Hepatocyte (in vitro differentiated cells): ENCODE results near the gene PSMB2. TPM values are rescaled to one million over a fixed set of nuclear protein-coding genes. Genes with fewer than 3 reads are reported as not detected.

ENCODE experiments used
- DNase-seq: peaks from one replicate; pipeline ENCODE4 v3.0.0-alpha.2; 2016; ENCODE audit warnings: low spot score
- H2AFZ ChIP-seq: fragments of 200-600 bp; sonication (generic); 2 replicates; pipeline ENCODE4 v1.6.0; 2016; ENCODE audit warnings: antibody characterized with exemption, mild to moderate bottlenecking
- H3K27ac ChIP-seq: fragments of 200-600 bp; sonication (generic); 2 replicates; pipeline ENCODE4 v1.5.1; 2016; ENCODE audit warnings: mild to moderate bottlenecking
- H3K27me3 ChIP-seq: fragments of 200-600 bp; sonication (generic); 2 replicates; pipeline ENCODE4 v1.6.1; 2016
- H3K36me3 ChIP-seq: fragments of 200-600 bp; sonication (generic); replicated peaks from 2 replicates; pipeline ENCODE4 v1.5.1; 2016; ENCODE audit warnings: low read depth; ENCODE audit not compliant: insufficient read depth
- H3K4me1 ChIP-seq: fragments of 200-600 bp; sonication (generic); 2 replicates; pipeline ENCODE4 v1.5.1; 2016; ENCODE audit warnings: mild to moderate bottlenecking, moderate library complexity; ENCODE audit not compliant: insufficient read depth
- H3K4me2 ChIP-seq: fragments of 200-600 bp; sonication (generic); 2 replicates; pipeline ENCODE4 v1.6.0; 2016
- H3K4me3 ChIP-seq: fragments of 200-600 bp; sonication (generic); 2 replicates; pipeline ENCODE4 v1.5.1; 2016; ENCODE audit warnings: mild to moderate bottlenecking
- H3K79me2 ChIP-seq: fragments of 200-600 bp; sonication (generic); 2 replicates; pipeline ENCODE4 v1.6.0; 2017; ENCODE audit warnings: mild to moderate bottlenecking
- H3K9me2 ChIP-seq: fragments of 200-600 bp; sonication (generic); replicated peaks from 2 replicates; pipeline ENCODE4 v1.6.0; 2017; ENCODE audit warnings: mild to moderate bottlenecking; ENCODE audit not compliant: insufficient read depth
- H3K9me3 ChIP-seq: fragments of 200-600 bp; sonication (generic); 2 replicates; pipeline ENCODE4 v1.5.1; 2016; ENCODE audit warnings: low read depth, mild to moderate bottlenecking
- H4K20me1 ChIP-seq: fragments of 200-600 bp; sonication (generic); 2 replicates; pipeline ENCODE4 v1.6.0; 2016; ENCODE audit warnings: mild to moderate bottlenecking; ENCODE audit not compliant: insufficient read depth, poor library complexity, severe bottlenecking
- EZH2 ChIP-seq: fragments of 200-600 bp; sonication (generic); IDR thresholded peaks from 2 replicates; pipeline ENCODE4 v1.6.1; 2016; ENCODE audit warnings: antibody characterized with exemption, mild to moderate bottlenecking, borderline replicate concordance
- EZH2phosphoT487 ChIP-seq: fragments of 200-600 bp; sonication (generic); IDR thresholded peaks from one replicate; pipeline ENCODE4 v1.6.1; 2018; ENCODE audit warnings: antibody characterized with exemption, mild to moderate bottlenecking, low read depth, moderate library complexity; ENCODE audit not compliant: unreplicated experiment, severe bottlenecking
- WGBS: methylation state at CpG from one replicate; pipeline ENCODE4 v1.1.6; 2016; ENCODE audit warnings: low lambda C conversion rate; ENCODE audit errors: missing lambda C conversion rate; 5-methylcytosine and 5-hydroxymethylcytosine counted together
- polyA plus RNA-seq: library from polyadenylated mRNA; unstranded; fragments of >200 nt; fragmentation: Nextera tagmentation; extraction: Ambion mirVana; gene quantifications from 2 replicates; pipeline ENCODE4 v1.2.1, GENCODE V29; 2016
- total RNA-seq: library from RNA; depleted of rRNA; stranded (reverse); fragments of >200 nt; gene quantifications from 2 replicates; pipeline ENCODE4 v1.2.3, GENCODE V29; 2014
- TF ChIP-seq, protein P1 (sequence below): fragments of 200-600 bp; sonication (generic); IDR thresholded peaks from 2 replicates; pipeline ENCODE4 v1.5.1; 2016; ENCODE audit warnings: antibody characterized with exemption, mild to moderate bottlenecking; ENCODE audit not compliant: poor library complexity

PSMB2 gene
- total and polyA plus RNA-seq, 2 experiments from 2014 or later, result 42.6 to 98.8 TPM

DNA sequence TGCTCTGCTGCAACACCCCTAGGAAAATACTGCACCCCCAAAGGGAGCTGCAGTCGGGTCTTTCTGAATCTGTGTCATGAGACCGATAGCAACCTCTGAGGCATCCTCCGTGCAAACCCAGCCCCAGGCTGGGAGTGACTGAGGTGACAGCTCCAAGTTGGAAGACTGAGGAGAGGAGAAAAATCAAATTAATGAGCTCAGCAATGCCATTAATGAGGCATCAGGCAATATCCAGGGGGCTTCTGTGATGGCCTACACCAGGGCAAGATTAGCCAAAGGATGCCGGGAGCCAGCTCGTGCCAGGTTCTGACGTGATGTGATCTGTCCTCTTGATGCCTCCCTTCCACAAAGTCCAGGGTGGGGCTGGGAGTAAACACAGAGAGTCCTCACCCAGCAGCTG lies 30.8 kb upstream of the PSMB2 start:
- Histone ChIP-seq H3K36me3 (no peaks in the 10 kb centered on the region), H3K4me2 (no peak overlapping the region)
- 81% methylated on average over 6 of the region's 6 CpGs for WGBS

GRCh38 chr1:35668506-35668905 lies 27.2 kb upstream of the PSMB2 start:
- H3K4me1 ChIP-seq, result no peaks in the 10 kb centered on the region
- no peaks in the 10 kb centered on the region for H4K20me1 ChIP-seq
- WGBS, result 78% methylated on average over 5 of the region's 5 CpGs
- no peak for DNase-seq
- no peak overlapping the region for H3K4me3 ChIP-seq
- H3K9me2 ChIP-seq, result no peaks in the 10 kb centered on the region
- no peak overlapping the region for H3K4me2 ChIP-seq
- H3K9me3 ChIP-seq, result no peaks in the 10 kb centered on the region
- H3K36me3 ChIP-seq, result no peaks in the 10 kb centered on the region
- no peak overlapping the region for H3K27ac ChIP-seq
- H2AFZ ChIP-seq, result no peak overlapping the region
- peaks cover 15% of the 10 kb centered on the region for H3K27me3 ChIP-seq
- no peaks in the 10 kb centered on the region for H3K79me2 ChIP-seq
- TF ChIP-seq, protein P1, sequence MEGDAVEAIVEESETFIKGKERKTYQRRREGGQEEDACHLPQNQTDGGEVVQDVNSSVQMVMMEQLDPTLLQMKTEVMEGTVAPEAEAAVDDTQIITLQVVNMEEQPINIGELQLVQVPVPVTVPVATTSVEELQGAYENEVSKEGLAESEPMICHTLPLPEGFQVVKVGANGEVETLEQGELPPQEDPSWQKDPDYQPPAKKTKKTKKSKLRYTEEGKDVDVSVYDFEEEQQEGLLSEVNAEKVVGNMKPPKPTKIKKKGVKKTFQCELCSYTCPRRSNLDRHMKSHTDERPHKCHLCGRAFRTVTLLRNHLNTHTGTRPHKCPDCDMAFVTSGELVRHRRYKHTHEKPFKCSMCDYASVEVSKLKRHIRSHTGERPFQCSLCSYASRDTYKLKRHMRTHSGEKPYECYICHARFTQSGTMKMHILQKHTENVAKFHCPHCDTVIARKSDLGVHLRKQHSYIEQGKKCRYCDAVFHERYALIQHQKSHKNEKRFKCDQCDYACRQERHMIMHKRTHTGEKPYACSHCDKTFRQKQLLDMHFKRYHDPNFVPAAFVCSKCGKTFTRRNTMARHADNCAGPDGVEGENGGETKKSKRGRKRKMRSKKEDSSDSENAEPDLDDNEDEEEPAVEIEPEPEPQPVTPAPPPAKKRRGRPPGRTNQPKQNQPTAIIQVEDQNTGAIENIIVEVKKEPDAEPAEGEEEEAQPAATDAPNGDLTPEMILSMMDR, result no peak
- TF ChIP-seq EZH2 (no peak), EZH2phosphoT487 (no peak)

More for the DNA sequence above, 30.8 kb upstream of the PSMB2 start:
- H3K4me1 ChIP-seq, result no peaks in the 10 kb centered on the region
- no peaks in the 10 kb centered on the region for H4K20me1 ChIP-seq
- TF ChIP-seq EZH2phosphoT487, result no peak
- TF ChIP-seq, protein P1, result no peak
- TF ChIP-seq EZH2, result no peak
- no peak overlapping the region for H2AFZ ChIP-seq
- H3K9me3 ChIP-seq, result no peaks in the 10 kb centered on the region
- no peaks in the 10 kb centered on the region for H3K9me2 ChIP-seq
- no peak overlapping the region for H3K27ac ChIP-seq
- no peak overlapping the region for H3K4me3 ChIP-seq
- H3K79me2 ChIP-seq, result no peaks in the 10 kb centered on the region
- DNase-seq, result no peak
- H3K27me3 ChIP-seq, result peaks cover 6% of the 10 kb centered on the region

DNA sequence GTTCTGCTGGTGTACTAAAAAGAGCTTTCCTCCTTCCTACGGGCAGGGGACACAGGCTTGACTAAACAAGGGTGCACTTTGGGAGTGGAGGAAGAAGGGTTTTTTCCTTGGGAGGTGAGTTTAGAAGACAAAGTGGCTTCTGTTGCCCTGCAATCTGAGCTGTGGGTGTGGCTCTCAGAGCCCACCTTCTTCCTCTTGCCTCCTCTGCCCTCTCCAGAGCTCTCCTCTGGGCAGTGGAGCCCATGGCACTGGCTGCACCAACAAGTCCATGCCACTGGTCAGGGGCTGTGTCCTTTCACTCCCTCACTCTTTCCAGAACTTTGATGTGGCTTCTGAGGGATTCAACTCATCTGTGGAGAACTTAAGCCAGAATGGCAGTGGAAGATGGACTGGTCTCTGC lies 25.6 kb upstream of the PSMB2 start:
- H2AFZ ChIP-seq, result no peak overlapping the region

More for the DNA sequence above, 25.6 kb upstream of the PSMB2 start:
- Histone ChIP-seq H3K4me3 (no peak overlapping the region), H3K4me2 (no peak overlapping the region), H3K36me3 (no peaks in the 10 kb centered on the region), H3K27me3 (peaks cover 15% of the 10 kb centered on the region), H4K20me1 (no peaks in the 10 kb centered on the region), H3K9me3 (no peaks in the 10 kb centered on the region), H3K4me1 (no peaks in the 10 kb centered on the region), H3K9me2 (no peaks in the 10 kb centered on the region), H3K79me2 (no peaks in the 10 kb centered on the region), H3K27ac (no peak overlapping the region)
- TF ChIP-seq, protein P1, result no peak
- TF ChIP-seq EZH2 (no peak), EZH2phosphoT487 (no peak)
- no peak for DNase-seq
- WGBS, result 81% methylated on average over 1 of the region's 1 CpG
